ENCODE results near the gene USP48. TPM values are rescaled to one million over a fixed set of nuclear protein-coding genes. Genes with fewer than 3 reads are reported as not detected.

USP48 gene
- total and polyA plus RNA-seq, 2 of the 4 experiments (the other 2 are of a cell fraction), result 24.7 to 25.0 TPM

DNA sequence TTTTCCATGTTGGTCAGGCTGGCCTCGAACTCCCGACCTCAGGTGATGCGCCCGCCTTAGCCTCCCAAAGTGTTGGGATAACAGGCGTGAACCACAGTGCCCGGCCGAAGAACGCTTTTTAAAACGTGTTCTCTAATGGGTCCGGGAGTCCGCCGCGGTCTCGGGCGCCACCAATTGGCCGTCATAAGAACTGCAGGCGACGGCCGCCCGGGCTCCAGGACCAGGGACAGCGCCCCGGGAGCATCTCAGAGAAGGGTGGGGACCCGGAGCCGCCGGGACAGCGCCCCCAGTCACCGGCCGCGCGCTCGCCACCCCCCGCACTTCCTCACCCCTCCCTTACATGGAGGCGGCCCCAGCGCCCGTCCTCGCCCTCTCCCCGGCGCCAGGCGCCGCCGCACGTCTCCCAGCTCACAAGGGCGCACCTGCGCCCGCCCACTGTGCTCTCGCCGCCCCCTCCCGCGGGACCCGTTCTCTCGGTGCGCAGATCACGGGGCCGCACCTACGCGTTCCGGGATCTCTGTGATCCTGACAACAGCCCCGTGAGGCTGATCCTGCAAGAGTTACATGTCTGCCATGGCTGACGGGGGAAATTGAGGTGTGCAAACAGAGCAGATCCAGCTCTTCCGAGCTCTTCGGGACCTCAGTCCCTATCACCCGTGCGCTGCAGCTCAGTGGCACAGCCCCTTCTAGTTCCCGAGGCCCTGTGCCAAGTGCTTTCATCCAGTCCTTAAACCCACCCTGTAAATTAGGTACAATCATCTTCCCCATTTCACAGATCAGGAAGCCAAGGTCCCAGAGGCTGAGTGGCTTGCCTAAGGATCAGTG is 123.6 kb downstream of the USP48 start:
- no peak overlapping the region for H3K27ac ChIP-seq (ENCODE audit: insufficient read depth, low read length)
- H3K27me3 ChIP-seq (ENCODE audit: control insufficient read depth, insufficient read depth, low read length), result peaks cover 55% of the 10 kb centered on the region
- WGBS, 2 experiments (ENCODE audit: extremely low coverage in 2 of 2, insufficient read length in 1 of 2), result 3% methylated on average over 44 of the region's 64 CpGs; no CpG with 5 or more reads in 1 of the 2 experiments
- no peaks in the 10 kb centered on the region for H3K36me3 ChIP-seq (ENCODE audit: control insufficient read depth, insufficient read depth, low read length)
- H3K4ac ChIP-seq (ENCODE audit: low read depth, low read length), result no peak overlapping the region
- H3K14ac ChIP-seq (replicated peaks; ENCODE audit: low read depth, low read length), result no peak overlapping the region
- dilution Hi-C loops (cut with HindIII; ENCODE audit: low sequenced_read_pairs, unreplicated experiment), result no loop called here
- H2BK120ac ChIP-seq (ENCODE audit: low read depth, low read length), result no peak overlapping the region
- no peak overlapping the region for H3K23ac ChIP-seq (ENCODE audit: low read depth, low read length)
- ATAC-seq (ENCODE audit: low read depth), result peak; percentile 97
- peak overlapping the region; percentile 53 for H2AFZ ChIP-seq (replicated peaks; ENCODE audit: low read length, poor library complexity)
- no peak overlapping the region for H4K5ac ChIP-seq (ENCODE audit: low read depth, low read length)
- 0 out of 2 replicates have a peak overlapping the region, but pooled peaks have one; percentile 10 for H3K4me2 ChIP-seq (ENCODE audit: low read depth, low read length)
- POLR2A ChIA-PET (ENCODE audit: unreplicated experiment), result no interaction called here
- H2BK15ac ChIP-seq (ENCODE audit: low read depth, low read length), result no peak overlapping the region
- no peak overlapping the region for H3K18ac ChIP-seq (ENCODE audit: low read depth, low read length)
- no TSS peak for BruUV-seq (replicated peaks)
- peak; percentile 36 for DNase-seq
- no peak overlapping the region for H2AK9ac ChIP-seq (replicated peaks; ENCODE audit: low read depth, low read length, poor library complexity)
- H3K4me1 ChIP-seq (ENCODE audit: control insufficient read depth, insufficient read depth, low read length), result no peaks in the 10 kb centered on the region
- H2BK5ac ChIP-seq (ENCODE audit: low read depth, low read length, poor library complexity, severe bottlenecking), result no peak overlapping the region
- intact Hi-C loops (cut with micrococcal nuclease), result loop anchor here (1.0 to 10.0 kb wide), 4 partner anchors 11 to 405 kb away; no protein-coding TSS in a partner anchor
- peaks cover 5% of the 10 kb centered on the region; the same call in 1 of the 2 replicates for H4K20me1 ChIP-seq (ENCODE audit: insufficient read depth, low read length)
- in situ Hi-C loops (cut with MboI; ENCODE audit: low sequenced_read_pairs), result loop anchor here (10.0 kb wide), 2 partner anchors 285 to 405 kb away; no protein-coding TSS in a partner anchor
- no peak overlapping the region for H3K9ac ChIP-seq (ENCODE audit: low read depth, low read length)
- no peaks in the 10 kb centered on the region for H3K9me3 ChIP-seq (ENCODE audit: control insufficient read depth, insufficient read depth, low read length)
- 0 out of 2 replicates have a peak, but pooled peaks cover 5% of the 10 kb centered on the region for H3K9me1 ChIP-seq (ENCODE audit: insufficient read depth, low read length)
- H3K79me1 ChIP-seq (ENCODE audit: low read depth in 1 of 2, low read length in 2 of 2), result no peaks in the 10 kb centered on the region
- no peak overlapping the region for H2BK20ac ChIP-seq (ENCODE audit: low read depth, low read length)
- no peak overlapping the region for H3K4me3 ChIP-seq (ENCODE audit: insufficient read depth, low read depth, low read length)
- CTCF ChIA-PET, result interaction anchor here (0.6 to 1.0 kb wide), 6 partner anchors 9 to 708 kb away, joined by 3 read pairs; no protein-coding TSS in a partner anchor
- H2AK5ac ChIP-seq (ENCODE audit: low read depth, low read length), result no peak overlapping the region
- no peak overlapping the region for H4K91ac ChIP-seq (ENCODE audit: insufficient read depth, low read depth, low read length)
- H4K8ac ChIP-seq (ENCODE audit: low read depth in 2 of 2, low read length in 2 of 2), result no peak overlapping the region
- H3K56ac ChIP-seq (ENCODE audit: extremely low read depth, insufficient read depth, low read length), result no peak overlapping the region
- TF ChIP-seq CHD1 (IDR thresholded peaks at IDR 0.05; ENCODE audit: low read depth, low read length), result no peak
- TF ChIP-seq, protein P1, sequence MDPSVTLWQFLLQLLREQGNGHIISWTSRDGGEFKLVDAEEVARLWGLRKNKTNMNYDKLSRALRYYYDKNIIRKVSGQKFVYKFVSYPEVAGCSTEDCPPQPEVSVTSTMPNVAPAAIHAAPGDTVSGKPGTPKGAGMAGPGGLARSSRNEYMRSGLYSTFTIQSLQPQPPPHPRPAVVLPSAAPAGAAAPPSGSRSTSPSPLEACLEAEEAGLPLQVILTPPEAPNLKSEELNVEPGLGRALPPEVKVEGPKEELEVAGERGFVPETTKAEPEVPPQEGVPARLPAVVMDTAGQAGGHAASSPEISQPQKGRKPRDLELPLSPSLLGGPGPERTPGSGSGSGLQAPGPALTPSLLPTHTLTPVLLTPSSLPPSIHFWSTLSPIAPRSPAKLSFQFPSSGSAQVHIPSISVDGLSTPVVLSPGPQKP (IDR thresholded peaks at IDR 0.05; ENCODE audit: borderline replicate concordance, low read depth, low read length), result no peak
- peak; percentile 92 for TF ChIP-seq RCOR1 (IDR thresholded peaks at IDR 0.05; ENCODE audit: insufficient replicate concordance, low read length)
- TF ChIP-seq FOS (IDR thresholded peaks at IDR 0.05; ENCODE audit: low read depth, low read length), result no peak
- TF ChIP-seq, protein P2, sequence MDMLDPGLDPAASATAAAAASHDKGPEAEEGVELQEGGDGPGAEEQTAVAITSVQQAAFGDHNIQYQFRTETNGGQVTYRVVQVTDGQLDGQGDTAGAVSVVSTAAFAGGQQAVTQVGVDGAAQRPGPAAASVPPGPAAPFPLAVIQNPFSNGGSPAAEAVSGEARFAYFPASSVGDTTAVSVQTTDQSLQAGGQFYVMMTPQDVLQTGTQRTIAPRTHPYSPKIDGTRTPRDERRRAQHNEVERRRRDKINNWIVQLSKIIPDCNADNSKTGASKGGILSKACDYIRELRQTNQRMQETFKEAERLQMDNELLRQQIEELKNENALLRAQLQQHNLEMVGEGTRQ (IDR thresholded peaks at IDR 0.05; ENCODE audit: low read depth, low read length), result no peak
- peak; percentile 39; the same call in 1 of the 2 replicates for TF ChIP-seq MXI1 (IDR thresholded peaks at IDR 0.05; ENCODE audit: borderline replicate concordance, low read depth, low read length)
- 0 out of 2 replicates have a peak, but pooled peaks have one; percentile 20 for TF ChIP-seq BHLHE40 (IDR thresholded peaks at IDR 0.05; ENCODE audit: low read depth, low read length)
- no peak for TF ChIP-seq CEBPB (IDR thresholded peaks at IDR 0.05; ENCODE audit: low read depth, low read length)
- no peak for TF ChIP-seq RFX5 (IDR thresholded peaks at IDR 0.05; ENCODE audit: low read depth, low read length)
- no peak for TF ChIP-seq MAFK (IDR thresholded peaks at IDR 0.05; ENCODE audit: low read depth, low read length)
- peak; percentile 85 for TF ChIP-seq RAD21 (IDR thresholded peaks at IDR 0.05; ENCODE audit: low read length)
- no peak for TF ChIP-seq POLR2A (IDR thresholded peaks at IDR 0.05; ENCODE audit: low read depth, low read length)
- no peak for TF ChIP-seq NFE2L2 (IDR thresholded peaks at IDR 0.05; ENCODE audit: low read depth, low read length)
- peak; percentile 58 for TF ChIP-seq SMC3 (IDR thresholded peaks at IDR 0.05; ENCODE audit: low read depth, low read length)

Measured in IMR-90 (cell line).